OCI-LY7 (cell line): ENCODE measurements around the gene CSRP3. TPM values are rescaled to one million over a fixed set of nuclear protein-coding genes. Genes with fewer than 3 reads are reported as not detected.

Source experiments
- BruUV-seq: library from RNA; stranded (reverse); fragments of 400-500 nt; replicated peaks from 2 replicates; lab custom pipeline; 2021; lab: Mats Ljungman, UMichigan
- CTCF ChIA-PET: fragments of 300-600 bp; sonication (Branson Sonifier 250); formaldehyde crosslinking; loops from one replicate; lab custom pipeline; 2022; ENCODE audit warnings: antibody characterized with exemption; ENCODE audit not compliant: unreplicated experiment; lab: Charles Lee
- POLR2A ChIA-PET: fragments of 300-600 bp; sonication (Branson Sonifier 250); formaldehyde crosslinking; loops from one replicate; lab custom pipeline; 2022; ENCODE audit warnings: antibody characterized with exemption; lab: Charles Lee
- DNase-seq: peaks from one replicate; pipeline ENCODE4 v3.0.0-alpha.2; 2015; ENCODE audit warnings: low spot score
- H2AFZ ChIP-seq: fragments of 200-600 bp; sonication (generic), shearing (Covaris generic); 2 replicates; pipeline ENCODE4 v1.6.1; 2014; ENCODE audit warnings: mild to moderate bottlenecking, antibody characterized with exemption, low read length, moderate library complexity
- H3K27ac ChIP-seq: fragments of 200-600 bp; sonication (generic); 2 replicates; pipeline ENCODE4 v1.5.1; 2014; ENCODE audit warnings: mixed run types, low read depth, mild to moderate bottlenecking, moderate library complexity, low read length, inconsistent platforms; ENCODE audit not compliant: poor library complexity, severe bottlenecking
- H3K36me3 ChIP-seq: fragments of 200-600 bp; sonication (generic); 2 replicates; pipeline ENCODE4 v1.6.1; 2014; ENCODE audit warnings: mild to moderate bottlenecking, antibody characterized with exemption, low read length, moderate library complexity, mixed read lengths; ENCODE audit not compliant: insufficient read depth
- H3K4me1 ChIP-seq: fragments of 200-600 bp; sonication (generic); 2 replicates; pipeline ENCODE4 v1.5.1; 2014; ENCODE audit warnings: mild to moderate bottlenecking, low read length; ENCODE audit not compliant: insufficient read depth, poor library complexity, severe bottlenecking
- H3K4me2 ChIP-seq: fragments of 200-600 bp; sonication (generic); 2 replicates; pipeline ENCODE4 v1.6.1; 2014; ENCODE audit warnings: mild to moderate bottlenecking, low read length
- H3K4me3 ChIP-seq: fragments of 200-600 bp; sonication (generic); 2 replicates; pipeline ENCODE4 v1.5.1; 2014; ENCODE audit warnings: mild to moderate bottlenecking, low read depth, low read length; ENCODE audit not compliant: poor library complexity, severe bottlenecking
- H3K79me2 ChIP-seq: fragments of 200-600 bp; sonication (generic); 2 replicates; pipeline ENCODE4 v1.6.1; 2016; ENCODE audit warnings: low read depth, mild to moderate bottlenecking, low read length, moderate library complexity, mixed read lengths; ENCODE audit not compliant: insufficient read depth
- H3K9me2 ChIP-seq: fragments of 200-600 bp; sonication (generic); 2 replicates; pipeline ENCODE4 v1.6.1; 2016; ENCODE audit warnings: mild to moderate bottlenecking, low read length, mixed read lengths; ENCODE audit not compliant: insufficient read depth
- H3K9me3 ChIP-seq: fragments of 200-600 bp; sonication (generic); 2 replicates; pipeline ENCODE4 v1.6.1; 2014; ENCODE audit warnings: mild to moderate bottlenecking, mixed run types, low read length, mixed read lengths
- H4K20me1 ChIP-seq: fragments of 200-600 bp; sonication (generic); 2 replicates; pipeline ENCODE4 v1.6.1; 2014; ENCODE audit warnings: mild to moderate bottlenecking, antibody characterized with exemption, low read length, moderate library complexity, mixed read lengths; ENCODE audit not compliant: insufficient read depth
- CTCF ChIP-seq: fragments of 200-600 bp; sonication (generic); conservative IDR thresholded peaks from 2 replicates; pipeline ENCODE4 v1.5.1; 2014; ENCODE audit warnings: mild to moderate bottlenecking, antibody characterized with exemption, low read length, moderate library complexity, mixed read lengths
- EZH2phosphoT487 ChIP-seq: fragments of 200-600 bp; sonication (generic); IDR thresholded peaks from 2 replicates; pipeline ENCODE4 v1.6.1; 2018; ENCODE audit warnings: low read depth, borderline replicate concordance, mild to moderate bottlenecking, mixed run types, antibody characterized with exemption, low read length, moderate library complexity, mixed read lengths
- intact Hi-C: fragments of 100-400 bp; cut with micrococcal nuclease; formaldehyde crosslinking; loops from one replicate; pipeline ENCODE4 v1.10.0; 2022; ENCODE audit not compliant: unreplicated experiment
- total RNA-seq, 2 experiments: library from RNA; depleted of rRNA in 1 of 2; stranded (reverse); fragments of >200 nt in 1 of 2; shearing (Covaris generic) in 1 of 2; gene quantifications; 2 replicates each; pipeline ENCODE4 v1.2.3, GENCODE V29; 2014 to 2022

Gene CSRP3
- total RNA-seq, 2 experiments from 2014 or later, result not detected

GRCh38 chr11:19173964-19174638, 27.7 kb downstream of the CSRP3 start:
- H3K9me2 ChIP-seq, result no peaks in the 10 kb centered on the region
- H3K79me2 ChIP-seq, result no peaks in the 10 kb centered on the region
- ChIA-PET POLR2A (interaction anchor here (0.6 to 1.0 kb wide), 2 partner anchors 12 to 285 kb away, joined by 3 read pairs; no protein-coding TSS in a partner anchor), CTCF (no interaction called here)
- H3K9me3 ChIP-seq, result no peaks in the 10 kb centered on the region
- no TSS peak for BruUV-seq
- TF ChIP-seq EZH2phosphoT487 (no peak), CTCF (no peak)
- H3K27ac ChIP-seq, result no peak overlapping the region
- no peak overlapping the region for H3K4me2 ChIP-seq
- no peaks in the 10 kb centered on the region for H3K4me1 ChIP-seq
- intact Hi-C loops, result no loop called here
- H3K4me3 ChIP-seq, result no peak overlapping the region
- no peak overlapping the region for H2AFZ ChIP-seq
- peaks cover 70% of the 10 kb centered on the region for H3K36me3 ChIP-seq
- no peaks in the 10 kb centered on the region for H4K20me1 ChIP-seq
- DNase-seq, result no peak

GRCh38 chr11:19173004-19173689, 28.6 kb downstream of the CSRP3 start:
- no peak for TF ChIP-seq EZH2phosphoT487
- no peak for TF ChIP-seq CTCF
- no peaks in the 10 kb centered on the region for H3K79me2 ChIP-seq
- no TSS peak for BruUV-seq
- H4K20me1 ChIP-seq, result no peaks in the 10 kb centered on the region
- H3K9me2 ChIP-seq, result no peaks in the 10 kb centered on the region
- ChIA-PET POLR2A (no interaction called here), CTCF (no interaction called here)
- no peaks in the 10 kb centered on the region for H3K4me1 ChIP-seq
- H3K27ac ChIP-seq, result no peak overlapping the region
- no peaks in the 10 kb centered on the region for H3K9me3 ChIP-seq
- DNase-seq, result no peak
- peaks cover 80% of the 10 kb centered on the region for H3K36me3 ChIP-seq
- H3K4me2 ChIP-seq, result no peak overlapping the region
- H3K4me3 ChIP-seq, result no peak overlapping the region
- intact Hi-C loops, result no loop called here
- H2AFZ ChIP-seq, result no peak overlapping the region

- Histone ChIP-seq H4K20me1 (no peaks in the 10 kb centered on the region), H3K4me3 (no peak overlapping the region), H3K79me2 (no peaks in the 10 kb centered on the region), H3K36me3 (peaks cover 91% of the 10 kb centered on the region), H3K27ac (no peak overlapping the region), H3K4me1 (no peaks in the 10 kb centered on the region), H3K9me2 (no peaks in the 10 kb centered on the region), H3K4me2 (no peak overlapping the region), H3K9me3 (no peaks in the 10 kb centered on the region), H2AFZ (no peak overlapping the region)
- intact Hi-C loops, result no loop called here
- ChIA-PET CTCF (no interaction called here), POLR2A (interaction anchor here (0.9 kb wide), 1 partner anchor 14 kb away, joined by 3 read pairs; no protein-coding TSS in a partner anchor)
- no peak for DNase-seq
- no TSS peak for BruUV-seq
- TF ChIP-seq CTCF (no peak), EZH2phosphoT487 (no peak)
These were observed 33.7 kb downstream of the CSRP3 start for GRCh38 chr11:19168090-19168489.
